Measurements from ENCODE around the gene LRP10.
A peak's percentile ranks its signal among the peaks of the same experiment; 100 is the strongest.
"Not testable (repeated sequence)": the region's sequence is repeated elsewhere in the genome, so short reads cannot be mapped to it uniquely, and the experiment has no call there.

The LRP10 gene

GRCh38 chr14:22887260-22887989, 15.9 kb downstream of the LRP10 start:
- peak; percentile 44 for DNase-seq

GRCh38 chr14:22887990-22888378, 16.4 kb downstream of the LRP10 start:
- peak; percentile 45 for DNase-seq

GRCh38 chr14:22888662-22889061, 17.1 kb downstream of the LRP10 start:
- no peak for DNase-seq

- DNase-seq, result no peak
Measured at GRCh38 chr14:22890416-22890815, 18.9 kb downstream of the LRP10 start.

GRCh38 chr14:22892488-22892887, 20.9 kb downstream of the LRP10 start:
- no peak for DNase-seq

- no peak for DNase-seq
Measured at GRCh38 chr14:22893706-22894105, 22.2 kb downstream of the LRP10 start.

- no peak for DNase-seq
Measured at GRCh38 chr14:22895402-22895801, 23.9 kb downstream of the LRP10 start.

- DNase-seq, result no peak
Measured at GRCh38 chr14:22896356-22896755, 24.8 kb downstream of the LRP10 start.

GRCh38 chr14:22896760-22897159, 25.2 kb downstream of the LRP10 start:
- DNase-seq, result no peak

GRCh38 chr14:22897357-22897756, 25.8 kb downstream of the LRP10 start:
- DNase-seq, result no peak

GRCh38 chr14:22898302-22899090, 27.0 kb downstream of the LRP10 start:
- peak; percentile 48 for DNase-seq

- no peak for DNase-seq
Measured at GRCh38 chr14:22900081-22900799, 28.7 kb downstream of the LRP10 start.

GRCh38 chr14:22901799-22902198, 30.3 kb downstream of the LRP10 start:
- DNase-seq, result no peak

- DNase-seq, result no peak
Measured at GRCh38 chr14:22903742-22904087, 32.2 kb downstream of the LRP10 start.

- no peak for DNase-seq
Measured at GRCh38 chr14:22905627-22906026, 34.1 kb downstream of the LRP10 start.

GRCh38 chr14:22906073-22906472, 34.5 kb downstream of the LRP10 start:
- DNase-seq, result no peak

- DNase-seq, result no peak
Measured at GRCh38 chr14:22907429-22907828, 35.9 kb downstream of the LRP10 start.

- DNase-seq, result no peak
Measured at GRCh38 chr14:22908601-22909000, 37.1 kb downstream of the LRP10 start.

GRCh38 chr14:22910916-22911315, 39.4 kb downstream of the LRP10 start:
- no peak for DNase-seq

GRCh38 chr14:22914836-22915235, 43.3 kb downstream of the LRP10 start:
- not testable (repeated sequence) for DNase-seq

- DNase-seq, result no peak
Measured at GRCh38 chr14:22915886-22916521, 44.5 kb downstream of the LRP10 start.

GRCh38 chr14:22918804-22919600, 47.5 kb downstream of the LRP10 start, which contains the start of gene RBM23:
TSS of gene RBM23 (minus strand) at chr14:22919149.
- peak; percentile 100 for DNase-seq

GRCh38 chr14:22919601-22919921, 48.0 kb downstream of the LRP10 start:
- no peak for DNase-seq
